NCI-H345 treated with DMSO at 0.1 percent for 48 hours (cell line): Measurements from ENCODE around the gene SMIM29.
A peak's percentile ranks its signal among the peaks of the same experiment; 100 is the strongest.

Experiments used
- DNase-seq: peaks from one replicate; lab custom pipeline; 2025; ENCODE audit not compliant: unreplicated experiment; lab: John Stamatoyannopoulos, UW

Gene SMIM29

DNA sequence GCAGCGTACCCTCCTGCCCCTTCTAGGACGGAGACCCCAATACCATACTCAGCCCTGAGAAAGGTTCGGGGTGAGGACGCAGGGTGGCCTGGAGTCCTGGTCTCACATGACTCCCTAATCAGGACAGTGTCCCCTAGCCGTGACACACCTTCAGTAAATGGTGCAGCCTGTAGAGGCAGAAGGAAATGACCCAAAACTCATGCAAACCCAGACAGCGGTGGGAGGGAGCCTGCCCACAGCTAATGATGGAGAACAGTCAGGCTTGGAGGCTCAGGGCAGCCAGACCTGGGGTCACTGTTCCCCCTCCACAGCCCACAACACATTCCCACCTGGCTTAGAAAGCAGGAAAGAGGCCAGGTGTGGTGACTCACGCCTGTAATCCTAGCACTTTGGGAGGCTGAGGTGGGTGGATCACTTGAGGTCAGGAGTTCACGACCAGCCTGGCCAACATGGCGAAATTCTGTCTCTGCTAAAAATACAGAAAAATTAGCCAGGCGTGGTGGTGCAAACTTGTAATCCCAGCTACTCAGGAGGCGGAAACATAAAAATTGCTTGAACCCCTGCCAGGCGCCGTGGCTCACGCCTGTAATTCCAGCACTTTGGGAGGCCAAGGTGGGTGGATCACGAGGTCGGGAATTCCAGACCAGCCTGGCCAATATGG is 20.9 kb downstream of the SMIM29 start:
- DNase-seq: no peak

DNA sequence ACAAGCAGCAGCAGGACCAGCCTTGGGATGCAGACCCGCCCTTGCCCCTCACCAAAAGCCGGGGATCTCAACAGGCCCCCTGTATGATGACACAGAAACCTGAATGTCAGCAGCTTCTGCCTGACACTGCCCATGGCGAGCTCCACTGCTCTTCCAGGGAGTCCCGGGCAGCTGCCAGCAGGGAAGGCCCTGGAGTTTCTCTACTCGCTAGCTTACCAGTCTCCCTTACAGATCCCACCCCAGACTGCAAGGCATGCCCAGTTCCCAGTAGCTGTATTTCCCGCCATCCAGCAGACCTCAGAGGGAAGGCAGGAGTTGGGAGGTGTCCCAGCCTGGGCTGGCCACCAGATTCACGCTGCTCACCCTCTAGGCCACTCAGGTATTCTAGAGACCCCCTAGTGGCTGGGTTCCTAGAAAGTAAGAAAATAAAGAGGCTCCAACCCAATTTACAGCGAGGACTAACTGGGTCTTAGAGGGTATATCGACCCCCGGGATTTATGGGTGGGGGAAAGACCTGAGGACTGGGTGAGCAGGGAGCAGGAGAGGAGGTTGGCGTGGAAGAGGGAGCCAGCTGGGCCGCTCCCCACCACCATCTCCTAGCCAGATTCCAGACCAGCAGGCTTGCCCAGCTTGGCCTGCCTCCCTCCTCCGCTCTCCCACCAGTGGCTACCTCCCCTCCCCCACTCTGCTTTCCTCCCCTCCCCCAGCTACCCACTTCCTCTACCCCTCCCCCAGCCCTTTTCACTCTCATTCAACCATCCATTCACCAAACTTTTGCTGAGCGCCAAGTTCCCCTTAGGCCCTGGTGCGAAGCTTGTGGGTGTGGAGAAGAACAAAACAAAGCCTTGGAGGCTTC is 21.8 kb downstream of the SMIM29 start:
- no peak for DNase-seq

DNA sequence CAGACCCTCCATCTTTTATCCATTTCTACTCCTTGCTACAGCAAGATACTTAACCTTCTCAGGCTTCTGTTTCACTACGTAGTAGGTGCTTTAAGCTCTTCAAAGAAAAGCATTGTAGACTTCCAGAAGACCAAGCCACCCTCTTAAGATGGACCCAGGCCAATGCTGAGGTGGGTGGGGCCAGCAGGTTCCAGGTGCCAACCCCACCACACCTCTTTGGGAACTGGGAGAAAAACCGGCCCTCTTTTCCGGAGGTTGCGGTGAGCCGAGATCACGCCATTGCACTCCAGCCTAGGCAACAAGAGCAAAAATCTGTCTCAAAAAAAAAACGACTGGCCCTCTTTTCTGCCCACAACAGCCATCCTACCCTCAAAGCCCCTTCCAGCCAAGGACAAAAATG is 22.7 kb downstream of the SMIM29 start:
- DNase-seq: no peak

DNA sequence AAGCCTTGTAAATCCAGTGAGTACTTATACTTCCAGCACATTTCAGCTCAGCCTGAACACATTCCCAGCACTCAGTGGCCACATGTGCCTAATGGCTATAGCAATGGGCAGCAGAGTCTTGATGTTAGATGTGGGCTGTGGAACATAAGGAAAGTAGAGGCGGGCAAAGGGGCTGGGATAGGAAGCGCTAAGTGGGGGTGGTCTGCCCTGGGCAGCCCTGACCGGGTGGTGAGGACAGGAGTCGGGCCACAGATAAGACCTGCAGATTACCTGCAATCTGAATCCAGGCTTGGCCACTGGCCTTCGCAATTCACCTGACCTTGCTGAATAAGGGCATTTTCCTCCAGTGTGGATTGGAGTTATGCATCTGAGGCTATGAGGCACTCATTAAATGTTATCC is 23.3 kb downstream of the SMIM29 start:
- DNase-seq: no peak

DNA sequence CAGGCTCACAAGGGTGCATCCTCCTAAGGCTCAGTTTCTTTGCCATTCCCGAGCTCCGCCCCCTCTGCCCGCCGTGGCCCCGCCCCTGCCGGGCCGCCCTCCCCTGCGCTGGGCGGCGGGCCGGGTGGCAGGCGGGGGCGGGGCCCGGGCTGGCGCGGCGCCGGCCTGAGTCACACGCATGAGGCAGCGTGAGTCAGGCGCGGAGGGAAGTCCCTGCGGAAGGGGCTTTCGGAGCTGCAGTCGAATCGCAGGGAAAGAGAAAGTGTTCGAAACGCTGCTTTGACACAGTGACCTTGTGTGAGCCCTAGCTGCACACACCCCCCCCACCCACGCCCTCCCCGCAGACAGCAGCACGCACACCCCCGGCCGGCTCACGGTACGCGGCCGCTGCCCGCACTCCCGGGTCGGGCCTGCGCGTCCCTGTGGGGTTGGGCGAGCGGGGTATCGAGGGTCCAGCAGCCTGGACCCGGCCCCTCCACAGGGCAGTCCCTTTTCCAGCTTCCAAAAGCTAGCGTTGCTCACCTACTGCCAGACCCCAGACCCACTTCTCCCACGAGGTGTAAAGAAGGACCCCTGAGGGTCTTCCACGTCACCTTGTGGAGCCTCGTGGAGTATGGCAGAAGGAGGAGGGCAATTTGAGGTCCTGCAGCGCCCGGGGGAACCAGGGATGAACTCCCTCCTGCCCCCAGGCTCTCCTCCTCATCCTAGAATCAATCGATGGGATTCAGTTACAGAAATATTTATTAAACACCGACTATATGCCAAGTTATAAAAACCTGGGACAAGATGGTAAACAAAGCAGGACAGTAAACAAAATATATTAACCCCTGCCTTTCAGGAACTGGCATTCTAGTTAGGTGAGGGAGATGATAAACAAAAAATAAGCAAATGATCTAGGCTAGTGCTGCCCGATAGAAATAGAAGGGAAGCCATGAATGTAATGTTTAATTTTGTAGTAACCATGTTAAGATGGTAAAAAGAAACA is 24.6 kb downstream of the SMIM29 start:
- peak; percentile 57 for DNase-seq

DNA sequence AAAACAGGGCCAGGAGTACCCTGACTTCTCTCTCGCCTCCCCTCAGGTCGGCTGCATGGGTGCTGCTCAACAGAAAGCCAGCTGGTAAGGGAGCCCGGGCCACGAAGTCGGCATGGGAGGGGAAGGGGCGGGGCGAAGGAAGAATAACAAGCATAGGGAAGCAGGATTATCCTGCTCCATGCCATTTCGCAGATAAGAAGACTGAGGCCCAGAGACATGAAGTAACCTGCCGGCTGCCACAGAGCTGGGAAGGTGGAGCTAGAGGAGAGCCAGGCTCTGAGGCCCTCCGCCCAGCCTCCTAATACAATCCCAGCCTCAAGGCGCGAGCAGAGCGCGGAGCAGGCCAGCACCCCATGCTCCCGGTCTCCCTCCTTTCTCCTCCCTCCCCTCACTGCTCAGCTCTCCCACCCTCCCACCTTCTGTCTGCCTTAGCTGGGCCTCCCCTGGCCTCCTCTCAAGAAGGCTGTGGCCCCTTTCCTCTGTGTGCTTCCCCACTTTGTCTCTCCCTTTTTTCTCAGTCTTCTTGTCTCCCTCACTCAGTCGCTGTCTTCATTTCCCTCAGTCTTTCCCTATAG is 25.3 kb downstream of the SMIM29 start:
- DNase-seq: no peak

DNA sequence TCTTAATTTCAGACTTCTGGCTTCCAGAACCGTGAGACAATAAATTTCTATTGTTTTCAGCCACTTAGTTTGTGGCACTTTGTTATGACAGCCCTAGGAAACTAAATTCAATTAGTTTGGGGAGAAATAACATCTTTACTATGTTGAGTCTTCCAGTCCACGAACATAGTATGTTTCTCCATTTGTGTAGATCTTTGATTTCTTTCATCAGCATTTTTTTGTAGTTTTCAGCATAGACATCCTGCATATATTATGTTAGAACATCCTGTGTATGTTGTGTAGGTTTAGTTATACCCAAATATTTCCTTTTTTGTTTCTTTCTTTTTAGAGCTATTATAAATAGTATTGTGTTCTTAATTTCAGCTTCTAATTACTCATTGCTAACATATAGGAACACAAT is 30.1 kb downstream of the SMIM29 start:
- DNase-seq: no peak

DNA sequence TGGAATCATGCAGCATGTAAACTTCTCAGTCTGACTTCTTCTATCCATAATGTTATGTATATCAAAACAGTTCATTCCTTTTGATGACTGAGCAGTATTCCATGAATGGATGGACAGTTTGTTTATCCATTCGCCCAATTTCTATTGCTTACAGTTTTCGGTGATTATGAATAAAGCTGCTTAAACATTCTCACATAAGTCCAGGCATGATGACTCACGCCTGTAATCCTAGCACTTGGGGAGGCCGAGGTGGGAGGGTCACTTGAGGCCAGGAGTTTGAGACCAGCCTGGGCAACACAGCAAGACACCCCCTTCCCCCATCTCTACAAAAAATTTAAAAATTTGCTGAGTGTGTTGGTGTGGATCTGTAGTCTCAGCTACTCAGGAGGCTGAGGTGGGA is 35.0 kb downstream of the SMIM29 start:
- DNase-seq: no peak

DNA sequence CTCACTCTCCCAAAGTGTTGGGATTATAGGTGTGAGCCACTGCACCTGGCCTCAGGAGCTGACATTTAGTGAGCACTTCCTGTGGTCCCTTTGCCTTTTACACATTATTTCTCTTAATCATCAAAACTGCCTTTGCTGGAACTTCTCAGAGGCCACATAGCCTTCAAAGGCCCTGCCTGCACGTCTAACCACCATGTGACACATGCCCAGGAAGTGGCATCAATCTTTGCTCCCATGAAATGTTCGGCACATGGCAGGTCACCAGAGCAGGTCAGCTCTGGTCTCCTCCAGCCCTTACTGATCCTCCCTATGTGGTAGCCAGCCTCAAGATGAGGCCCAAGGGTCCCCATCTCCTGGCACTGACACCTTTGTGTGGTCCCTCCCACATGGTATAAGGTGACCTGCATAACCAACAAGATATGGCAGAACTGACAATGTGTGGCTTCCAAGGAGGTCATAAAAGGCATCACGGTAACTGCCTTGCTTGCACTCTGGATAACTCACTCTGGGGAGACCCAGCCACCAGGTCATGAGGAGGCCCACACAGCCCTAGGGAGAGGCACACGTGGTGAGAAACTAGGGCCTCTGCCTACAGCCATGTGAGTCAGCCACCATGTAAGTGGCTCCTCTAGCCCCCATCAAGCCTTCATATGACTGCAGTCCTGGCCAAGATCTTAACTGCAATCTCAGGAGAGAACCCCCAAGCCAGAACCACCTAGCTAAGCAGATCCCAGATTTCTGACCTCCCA is 40.9 kb downstream of the SMIM29 start:
- no peak for DNase-seq

DNA sequence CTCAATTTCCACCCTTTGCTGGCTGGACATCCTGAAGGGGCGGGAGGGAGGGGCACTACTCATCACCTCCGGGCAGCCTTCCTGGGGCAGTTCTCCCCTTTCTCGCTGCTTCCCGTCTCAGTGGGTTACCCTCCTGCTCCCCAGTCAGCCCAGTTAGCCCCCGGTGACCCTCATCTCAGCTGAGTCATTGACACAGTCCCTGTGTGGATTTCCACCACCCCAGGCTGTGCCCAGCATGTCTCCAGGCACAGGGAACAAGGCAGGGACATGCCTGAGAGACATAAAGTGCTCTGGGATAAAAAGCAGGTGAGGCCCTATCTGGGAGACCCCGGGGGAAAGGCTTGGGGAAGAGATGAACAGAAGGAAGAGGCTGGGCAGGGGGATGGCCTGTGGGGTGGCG is 42.1 kb downstream of the SMIM29 start:
- DNase-seq: no peak

DNA sequence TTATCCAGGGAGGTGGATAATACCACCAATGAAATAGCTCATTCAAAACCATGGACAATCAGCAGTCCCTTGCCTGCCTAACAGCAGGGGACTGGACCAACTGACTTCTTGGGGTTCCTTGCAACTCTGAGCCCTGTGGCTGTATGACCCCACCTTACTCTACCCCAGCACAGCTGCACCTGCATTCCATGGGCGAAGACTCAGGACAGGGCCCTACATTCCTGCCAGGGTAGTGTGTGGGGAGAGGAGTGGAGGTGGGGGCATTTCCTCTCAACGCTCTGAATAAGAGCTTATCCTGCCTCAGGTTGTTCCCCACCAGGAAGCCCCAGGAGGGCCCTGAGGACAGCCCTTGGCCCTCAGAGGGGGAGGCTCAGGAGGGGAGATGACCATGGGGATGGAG is 42.9 kb downstream of the SMIM29 start:
- no peak for DNase-seq

DNA sequence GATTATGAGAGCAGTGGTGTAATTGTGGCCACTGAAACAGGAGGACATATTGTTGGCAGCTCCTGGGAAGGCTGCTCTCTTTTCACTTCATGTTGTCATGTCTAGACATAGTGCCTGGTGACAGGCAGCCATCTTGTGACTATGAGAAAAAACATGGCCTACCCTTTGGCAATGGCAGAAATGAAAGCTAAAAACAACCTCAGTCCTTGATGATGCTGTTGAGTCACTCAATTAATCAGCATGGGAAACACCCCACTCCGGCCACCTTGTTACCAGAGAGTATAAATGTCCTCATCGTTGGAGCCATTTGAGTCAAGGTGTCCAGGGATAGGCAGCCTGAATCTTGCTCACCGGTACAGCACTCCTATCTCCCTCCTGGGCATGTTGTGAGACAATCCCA is 43.3 kb downstream of the SMIM29 start:
- DNase-seq: no peak

DNA sequence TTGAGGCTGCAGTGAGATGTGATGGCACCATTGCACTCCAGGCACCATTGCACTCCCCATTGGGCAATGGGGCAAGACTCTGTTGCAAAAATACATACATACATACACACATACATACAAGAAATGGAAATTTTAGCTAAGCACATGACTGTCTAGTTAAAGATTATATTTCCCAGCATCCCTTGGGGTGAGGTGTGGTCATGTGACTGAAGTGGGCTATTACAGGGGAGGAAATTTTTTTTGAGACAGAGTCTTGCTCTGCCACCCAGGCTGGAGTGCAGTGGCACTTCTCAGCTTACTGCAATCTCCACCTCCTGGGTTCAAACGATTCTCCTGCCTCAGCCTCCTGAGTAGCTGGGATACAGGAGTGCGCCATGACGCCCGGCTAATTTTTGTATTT is 44.1 kb downstream of the SMIM29 start:
- no peak for DNase-seq

DNA sequence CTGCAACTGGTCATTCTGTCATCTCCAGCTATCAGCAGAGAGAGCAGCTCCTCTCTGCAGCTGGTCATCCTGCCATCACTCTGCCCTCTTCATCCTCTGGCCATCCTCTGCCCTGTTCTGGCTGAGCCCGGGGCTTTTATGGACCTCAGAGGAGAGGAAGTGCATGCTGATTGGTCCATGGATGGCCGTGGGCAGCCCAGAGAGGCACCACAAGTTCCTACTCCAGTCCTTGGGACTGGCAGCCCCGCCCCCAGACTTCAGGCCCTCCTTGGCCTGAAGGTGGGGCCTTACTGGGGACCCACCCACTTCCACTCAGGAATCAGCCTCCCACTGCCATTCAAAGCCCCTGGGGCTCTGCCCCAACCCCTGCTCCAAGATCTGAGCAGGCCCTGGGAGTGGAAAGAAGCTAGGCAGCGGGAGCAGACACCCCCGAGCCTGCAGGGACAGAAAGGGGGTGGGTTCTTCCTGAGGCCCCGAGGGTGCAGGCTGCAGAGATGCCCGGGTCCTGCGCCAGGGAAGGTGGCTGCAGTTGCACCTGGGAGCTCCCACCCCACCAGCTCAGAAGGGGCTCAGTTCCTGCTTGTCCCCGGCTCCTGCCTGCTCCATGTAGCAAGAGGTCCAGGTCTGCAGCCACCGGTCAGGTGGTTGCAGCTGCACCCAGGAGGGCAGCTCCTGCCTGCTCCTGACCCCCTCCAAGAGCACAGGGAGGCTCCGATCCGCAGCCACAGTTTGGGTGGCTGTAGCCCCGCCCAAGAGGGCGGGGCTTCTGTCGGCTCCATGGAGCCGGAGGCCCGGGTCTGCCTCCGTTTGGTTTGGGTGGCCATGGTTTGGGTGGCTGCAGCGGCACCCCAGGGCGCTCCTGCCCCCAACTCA is 46.2 kb downstream of the SMIM29 start:
- no peak for DNase-seq

DNA sequence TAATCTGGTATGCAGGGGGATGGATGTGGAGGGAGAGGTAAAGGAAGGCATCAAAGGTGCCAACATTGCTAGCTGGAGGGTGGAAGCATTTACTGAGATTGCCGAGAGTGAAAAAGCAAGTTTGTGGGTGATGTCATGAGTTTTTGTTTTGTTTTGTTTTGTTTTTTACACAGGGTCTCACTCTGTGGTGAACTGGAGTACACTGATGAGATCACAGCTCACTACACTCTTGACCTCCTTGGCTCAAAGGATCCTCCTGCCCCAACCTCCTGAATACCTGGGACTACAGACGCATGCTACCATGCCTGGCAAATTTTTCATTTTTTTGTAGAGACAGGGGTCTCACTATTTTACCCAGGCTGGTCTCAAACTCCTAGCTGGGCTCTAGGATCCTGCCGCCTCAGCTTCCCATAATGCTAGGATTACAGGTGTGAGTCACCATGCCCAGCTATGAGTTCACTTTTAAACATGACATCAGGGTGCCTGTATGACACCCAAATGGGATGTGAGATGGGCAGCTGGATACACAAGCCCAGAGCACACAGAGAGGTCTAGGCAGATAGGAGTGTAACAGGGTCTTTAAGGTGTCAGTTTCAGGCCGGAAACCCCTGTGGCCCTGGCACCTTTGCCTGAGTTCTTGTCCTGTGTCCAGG is 47.2 kb downstream of the SMIM29 start:
- DNase-seq: no peak

DNA sequence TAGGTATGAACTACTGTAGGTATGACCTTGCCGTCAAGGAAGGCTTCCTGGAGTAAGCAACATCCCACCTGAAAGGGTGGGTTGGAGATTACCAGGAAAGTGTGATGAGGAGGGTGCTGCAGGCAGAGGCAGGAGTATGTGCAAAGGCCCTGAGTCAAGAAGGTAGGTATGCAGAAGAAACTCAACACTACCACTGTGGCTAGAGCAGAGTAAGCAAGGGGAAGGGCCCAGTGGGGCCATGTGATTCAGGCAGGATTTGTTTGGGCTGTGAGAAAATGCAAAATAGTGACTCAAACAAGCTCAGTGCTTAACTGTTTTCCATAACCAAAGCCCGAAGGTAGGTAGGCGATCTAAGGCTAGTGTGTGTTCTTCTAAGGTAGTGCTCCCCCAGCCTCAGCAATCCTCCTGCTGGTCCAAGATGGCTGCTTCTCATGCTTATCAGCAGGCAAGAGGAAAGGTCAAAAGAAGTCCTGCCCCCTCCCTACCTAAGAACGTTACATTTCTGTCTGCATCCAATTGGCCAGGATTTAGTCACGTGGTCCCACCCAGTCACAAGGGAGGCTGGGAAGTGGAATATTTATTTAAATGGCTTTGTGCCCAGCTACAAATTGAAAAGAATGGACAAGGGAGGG is 48.4 kb downstream of the SMIM29 start:
- DNase-seq: no peak

DNA sequence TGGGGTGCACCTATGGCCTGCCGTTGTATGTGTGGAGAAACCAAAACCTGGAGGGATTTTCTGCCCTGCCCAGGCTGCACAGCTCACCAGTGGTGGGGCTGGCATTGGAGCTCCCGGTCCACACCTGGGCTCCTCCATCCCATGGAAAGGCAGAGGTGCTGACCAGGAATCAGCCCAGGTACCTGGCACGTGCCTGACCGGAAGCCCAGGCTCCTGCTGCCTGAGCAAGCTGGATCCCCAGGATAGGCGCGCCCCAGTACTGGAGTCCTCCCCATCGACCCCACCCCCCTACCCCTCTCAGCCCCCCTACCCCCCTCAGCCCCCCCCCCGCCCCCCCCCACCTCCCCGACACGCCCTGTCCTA is 52.0 kb downstream of the SMIM29 start:
- no peak for DNase-seq
